NCI-H446 (cell line): Measurements from ENCODE around the gene NPAS3.

Experiments used
- DNase-seq, 2 experiments: peaks; one replicate each; lab custom pipeline; 2025; lab: John Stamatoyannopoulos, UW

The NPAS3 gene

GRCh38 chr14:33756833-33757232 is 818.2 kb downstream of the NPAS3 start:
- no peak for DNase-seq

GRCh38 chr14:33758547-33758946 is 819.9 kb downstream of the NPAS3 start:
- DNase-seq: no peak

- no peak for DNase-seq
Measured at GRCh38 chr14:33762161-33762851, 823.6 kb downstream of the NPAS3 start.

GRCh38 chr14:33764876-33765650 is 826.4 kb downstream of the NPAS3 start:
- DNase-seq: no peak

- DNase-seq: no peak
Measured at GRCh38 chr14:33767586-33768457, 829.1 kb downstream of the NPAS3 start.

GRCh38 chr14:33768458-33768830 is 829.8 kb downstream of the NPAS3 start:
- no peak for DNase-seq

GRCh38 chr14:33773205-33774030 is 834.7 kb downstream of the NPAS3 start:
- no peak for DNase-seq

GRCh38 chr14:33774161-33774560 is 835.5 kb downstream of the NPAS3 start:
- DNase-seq: no peak

- no peak for DNase-seq
Measured at GRCh38 chr14:33774723-33775470, 836.2 kb downstream of the NPAS3 start.

- DNase-seq: no peak
Measured at GRCh38 chr14:33776871-33777270, 838.2 kb downstream of the NPAS3 start.

GRCh38 chr14:33777681-33778080 is 839.0 kb downstream of the NPAS3 start:
- DNase-seq: no peak

- DNase-seq: no peak
Measured at GRCh38 chr14:33780035-33780434, 841.4 kb downstream of the NPAS3 start.

- DNase-seq: no peak
Measured at GRCh38 chr14:33781236-33781635, 842.6 kb downstream of the NPAS3 start.

GRCh38 chr14:33782923-33783322 is 844.2 kb downstream of the NPAS3 start:
- DNase-seq: no peak

- DNase-seq: no peak
Measured at GRCh38 chr14:33786091-33786825, 847.6 kb downstream of the NPAS3 start.

- no peak for DNase-seq
Measured at GRCh38 chr14:33788161-33788560, 849.5 kb downstream of the NPAS3 start.

GRCh38 chr14:33790996-33791395 is 852.3 kb downstream of the NPAS3 start:
- DNase-seq: no peak

GRCh38 chr14:33792009-33792719 is 853.5 kb downstream of the NPAS3 start:
- DNase-seq: no peak

GRCh38 chr14:33792720-33793368 is 854.2 kb downstream of the NPAS3 start:
- DNase-seq: peak; percentile 74 to 77
